Fibroblast of the aortic adventitia (primary cell): ENCODE results near the gene NIF3L1. TPM values are rescaled to one million over a fixed set of nuclear protein-coding genes. Genes with fewer than 3 reads are reported as not detected.
A peak's percentile ranks its signal among the peaks of the same experiment; 100 is the strongest.

Experiments used
- DNase-seq: peaks from one replicate; pipeline ENCODE4 v3.0.0-alpha.2; 2010; ENCODE audit warnings: low read depth
- H3K4me3 ChIP-seq: 2 replicates; pipeline ENCODE4 v1.5.1; 2011; ENCODE audit warnings: low read depth, mild to moderate bottlenecking, control low read depth, low read length, moderate library complexity
- CTCF ChIP-seq: IDR thresholded peaks from 2 replicates; pipeline ENCODE4 v1.5.1; 2011; ENCODE audit warnings: mild to moderate bottlenecking, low read length, control low read depth, inconsistent platforms; ENCODE audit not compliant: insufficient read depth
- total RNA-seq: library from RNA; depleted of rRNA; stranded (reverse); fragments of >200 nt; gene quantifications from 2 replicates; pipeline ENCODE4 v1.2.3, GENCODE V29; 2012; ENCODE audit warnings: low replicate concordance

NIF3L1 gene
- total RNA-seq, 1 donor = 38.5 TPM

DNA sequence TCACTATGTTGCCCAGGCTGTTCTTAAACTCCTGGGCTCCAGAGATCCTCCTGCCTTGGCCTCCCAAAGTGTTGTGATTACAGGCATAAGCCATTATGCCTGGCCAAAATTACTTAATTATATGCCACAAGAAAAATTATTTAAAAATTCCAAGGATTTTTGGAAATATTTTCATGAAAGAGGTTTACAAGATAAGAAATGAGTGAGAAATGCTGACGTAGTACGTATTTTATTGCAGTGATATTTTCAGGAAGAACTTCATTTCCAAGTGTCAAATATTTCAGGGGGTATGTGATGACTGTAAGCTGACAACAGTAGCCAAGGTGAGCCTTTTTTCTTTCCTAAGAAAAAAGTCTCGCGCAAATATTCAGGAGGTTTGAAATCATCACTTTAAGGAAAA lies 20.8 kb downstream of the NIF3L1 start:
- no peak for TF ChIP-seq CTCF
- H3K4me3 ChIP-seq = no peak overlapping the region
- DNase-seq = no peak

GRCh38 chr2:200913654-200914053 lies 24.5 kb downstream of the NIF3L1 start:
- no peak overlapping the region for H3K4me3 ChIP-seq
- no peak for TF ChIP-seq CTCF
- peak; percentile 19 for DNase-seq

- H3K4me3 ChIP-seq = no peak overlapping the region
- TF ChIP-seq CTCF = no peak
- no peak for DNase-seq
These were observed 33.3 kb downstream of the NIF3L1 start for GRCh38 chr2:200922439-200922838.

GRCh38 chr2:200929334-200930249 lies 40.4 kb downstream of the NIF3L1 start:
- no peak for TF ChIP-seq CTCF
- no peak for DNase-seq

DNA sequence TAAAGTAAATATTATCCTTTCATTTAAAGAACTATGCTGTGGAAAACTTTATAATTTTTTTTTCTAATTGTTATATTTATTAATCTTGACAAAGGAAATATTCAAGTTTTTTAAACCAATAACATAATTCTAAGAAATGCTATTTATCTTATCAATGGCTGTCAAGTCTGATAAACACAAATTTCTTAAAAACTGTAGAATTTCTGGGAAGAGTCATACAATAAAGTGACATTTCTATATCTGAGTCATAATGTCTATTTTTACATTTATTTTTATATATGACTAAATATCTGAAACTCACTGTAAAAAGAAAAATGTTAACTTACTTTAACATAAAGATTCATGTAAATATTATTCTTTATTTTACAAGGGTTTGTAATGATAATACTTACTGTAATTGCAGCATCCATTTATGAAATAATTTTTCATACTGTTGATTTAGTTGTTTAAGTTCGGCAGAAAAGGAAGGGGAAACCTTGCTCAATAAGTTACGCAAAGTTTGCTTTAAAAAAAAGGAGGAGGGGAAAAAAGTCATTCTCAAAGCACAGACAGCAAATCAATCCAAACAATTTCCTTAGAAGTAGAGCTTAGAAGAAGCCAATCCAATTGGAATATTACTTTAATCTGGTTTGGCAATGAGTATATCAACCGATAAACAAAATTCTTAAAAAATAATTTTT lies 41.9 kb downstream of the NIF3L1 start:
- DNase-seq = peak; percentile 10
- H3K4me3 ChIP-seq = no peak overlapping the region
- no peak for TF ChIP-seq CTCF

More at GRCh38 chr2:200929334-200930249, 40.4 kb downstream of the NIF3L1 start:
- no peak overlapping the region for H3K4me3 ChIP-seq

DNA sequence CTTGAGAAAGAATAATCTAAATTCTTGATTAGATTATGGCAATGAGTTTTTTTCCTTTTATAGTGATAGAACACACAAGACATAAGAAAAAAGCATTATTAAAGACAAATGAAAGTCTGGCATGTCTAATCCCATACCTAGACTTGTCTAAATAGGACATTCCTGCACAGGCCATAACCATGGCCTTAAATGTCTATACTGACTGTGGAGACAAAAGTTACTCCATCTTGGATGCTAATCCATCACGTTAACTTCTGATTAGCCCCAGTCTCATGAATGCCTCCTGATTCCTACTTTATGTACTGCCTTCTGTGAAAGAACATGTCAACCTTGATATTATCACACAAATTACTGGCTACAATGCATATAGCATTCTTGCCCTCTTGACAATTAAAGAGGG lies 50.7 kb downstream of the NIF3L1 start:
- no peak overlapping the region for H3K4me3 ChIP-seq
- no peak for TF ChIP-seq CTCF
- no peak for DNase-seq
